GM19099 (cell line): ENCODE measurements around the gene CAPN14.

Source experiments
- POLR2A ChIP-seq: IDR thresholded peaks from 3 replicates; pipeline ENCODE4 v1.6.1; 2011; ENCODE audit warnings: low read depth; ENCODE audit not compliant: insufficient read length; ENCODE audit errors: extremely low read depth

CAPN14 gene

DNA sequence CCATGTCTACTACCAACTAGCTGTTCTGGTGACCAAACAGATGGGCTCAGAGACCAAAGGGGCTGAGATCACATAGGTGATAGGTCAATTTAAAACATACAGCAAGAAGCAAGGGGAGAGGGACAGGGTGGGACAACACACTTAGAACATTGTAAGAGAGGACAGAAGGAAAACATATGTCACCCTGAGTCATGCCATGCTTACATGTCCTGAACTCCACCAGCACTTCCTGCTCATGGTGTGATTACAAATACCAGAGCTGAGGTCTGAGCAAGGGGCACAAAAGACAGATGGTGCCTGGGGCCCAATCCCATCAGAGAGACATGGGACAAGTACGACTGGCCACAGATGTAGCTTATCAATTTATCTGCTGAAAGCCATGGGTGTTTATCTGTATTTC, 50.4 kb downstream of the CAPN14 start:
- no peak for TF ChIP-seq POLR2A

DNA sequence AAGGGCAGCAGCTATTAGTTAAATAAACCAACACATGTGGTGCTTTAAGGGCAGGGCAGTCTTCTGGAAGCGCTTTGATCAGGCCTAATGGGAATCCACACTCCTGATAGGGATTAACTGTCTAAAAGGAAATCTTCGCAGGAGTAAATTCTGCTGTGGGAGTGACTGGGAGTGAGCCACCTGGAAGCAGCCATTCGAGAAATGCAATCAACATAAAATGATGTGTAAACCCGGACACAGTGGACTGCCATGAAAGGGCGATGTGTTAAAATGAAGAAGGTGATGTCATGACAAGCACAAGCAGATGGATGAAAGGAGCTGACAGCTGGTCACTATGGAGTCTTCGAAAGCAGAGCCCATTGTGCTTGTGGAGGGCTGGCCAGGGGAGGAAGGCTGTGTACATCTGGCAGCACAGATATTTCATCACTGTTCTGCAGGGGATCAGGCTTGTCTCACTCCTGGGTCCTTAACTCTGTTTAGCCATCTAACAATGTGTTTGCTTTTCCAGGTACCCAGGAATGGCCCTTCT, 54.2 kb downstream of the CAPN14 start:
- TF ChIP-seq POLR2A: no peak

DNA sequence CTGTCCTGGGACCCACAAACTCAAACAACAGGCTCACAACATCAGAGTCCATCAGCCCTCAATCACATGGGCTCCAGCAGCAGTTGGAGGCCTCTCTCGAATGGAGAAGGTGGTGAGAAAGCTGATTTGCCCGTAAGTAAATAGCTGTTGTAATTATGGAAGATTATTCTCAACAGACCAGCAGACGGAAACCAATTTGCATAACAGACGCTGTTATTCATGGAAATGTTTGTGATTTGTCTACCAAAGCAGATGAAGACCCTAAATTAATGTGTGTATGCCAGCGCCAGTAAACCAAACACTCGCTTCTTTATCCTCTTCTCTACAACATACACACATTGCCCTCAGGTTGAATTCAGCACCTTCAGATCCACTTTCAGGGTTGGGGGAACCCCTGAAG, 55.7 kb downstream of the CAPN14 start:
- no peak for TF ChIP-seq POLR2A

DNA sequence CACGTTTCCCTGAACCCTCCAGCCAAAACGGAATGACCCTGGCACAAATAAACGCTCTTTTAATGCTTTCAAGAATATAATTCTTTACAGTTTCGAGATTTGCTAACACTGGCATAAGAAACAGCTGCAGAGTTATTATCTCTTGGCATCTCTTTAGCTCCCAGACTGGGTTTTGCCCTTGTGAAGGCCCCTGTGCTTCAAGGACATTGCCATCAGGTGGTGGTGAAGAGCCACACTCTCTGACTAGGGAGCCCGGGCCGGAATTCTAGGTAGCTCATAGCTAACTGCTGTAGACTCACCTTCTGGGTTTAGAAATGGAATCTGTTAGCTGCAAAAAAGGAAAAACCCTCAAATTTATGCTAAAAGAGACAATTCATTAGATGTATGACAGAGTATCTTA, 65.8 kb downstream of the CAPN14 start:
- no peak for TF ChIP-seq POLR2A

DNA sequence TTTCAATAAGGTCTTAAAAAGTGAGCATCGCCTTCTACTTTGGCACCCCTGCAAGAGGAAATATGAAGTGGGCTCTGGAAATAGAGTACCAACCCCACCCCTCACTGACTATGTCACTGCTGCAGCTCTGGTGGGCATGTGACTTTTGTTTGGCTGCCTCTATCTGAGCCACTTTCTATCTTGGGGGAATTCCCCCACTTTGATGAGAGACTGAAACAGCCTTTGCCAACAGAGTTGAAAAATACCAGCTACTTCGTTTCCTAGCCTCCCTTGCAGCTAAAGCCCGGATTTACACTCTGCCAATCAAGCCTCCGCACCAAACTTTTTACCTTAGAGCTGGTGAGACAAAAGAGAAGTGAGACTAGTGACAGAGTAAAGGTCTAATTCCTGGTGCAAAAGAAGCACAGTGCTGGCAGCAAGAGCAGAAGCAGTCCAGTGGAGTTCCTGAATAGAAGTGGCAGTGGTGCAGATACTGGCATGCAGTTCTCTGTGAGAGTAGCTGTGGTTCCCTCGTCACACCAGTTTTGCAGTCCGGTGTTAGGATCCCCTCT, 67.1 kb downstream of the CAPN14 start:
- no peak for TF ChIP-seq POLR2A

DNA sequence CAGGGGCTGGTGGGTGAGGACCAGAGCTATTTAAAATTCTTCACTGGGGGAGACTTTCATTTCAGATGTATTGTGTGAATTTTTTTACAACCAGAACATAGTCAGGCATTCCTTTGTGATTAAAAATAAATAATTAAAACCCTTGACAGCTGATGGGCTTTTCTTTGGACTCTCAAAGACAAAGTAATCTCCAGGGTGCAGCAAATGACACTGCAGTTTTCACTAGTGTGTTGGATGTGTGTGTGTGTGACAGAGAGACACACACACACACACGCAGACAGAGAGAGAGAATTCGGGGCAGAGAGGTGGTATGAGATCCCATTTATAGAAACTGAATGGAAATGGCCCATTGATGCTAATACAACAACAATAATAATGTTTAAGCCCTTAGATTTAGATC, 68.8 kb downstream of the CAPN14 start:
- no peak for TF ChIP-seq POLR2A

DNA sequence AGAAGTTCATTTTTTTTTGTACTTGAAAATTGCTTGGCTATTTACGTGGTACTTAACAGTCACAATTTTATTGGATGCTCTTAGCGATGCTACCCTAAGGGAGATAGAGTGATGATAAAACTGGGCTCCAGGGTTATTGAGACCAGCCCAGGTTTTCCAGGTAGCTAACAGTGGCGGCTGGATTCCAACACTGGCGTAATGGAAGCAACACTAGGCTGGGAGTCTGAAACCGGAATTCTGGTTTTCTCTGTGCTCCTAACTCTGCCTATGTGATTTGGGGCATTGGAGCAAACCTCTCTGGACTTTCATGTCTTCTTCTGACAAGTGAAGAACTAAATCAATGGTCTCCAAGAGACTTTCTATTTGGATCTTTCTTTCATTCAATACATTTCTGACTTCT, 69.7 kb downstream of the CAPN14 start:
- no peak for TF ChIP-seq POLR2A

DNA sequence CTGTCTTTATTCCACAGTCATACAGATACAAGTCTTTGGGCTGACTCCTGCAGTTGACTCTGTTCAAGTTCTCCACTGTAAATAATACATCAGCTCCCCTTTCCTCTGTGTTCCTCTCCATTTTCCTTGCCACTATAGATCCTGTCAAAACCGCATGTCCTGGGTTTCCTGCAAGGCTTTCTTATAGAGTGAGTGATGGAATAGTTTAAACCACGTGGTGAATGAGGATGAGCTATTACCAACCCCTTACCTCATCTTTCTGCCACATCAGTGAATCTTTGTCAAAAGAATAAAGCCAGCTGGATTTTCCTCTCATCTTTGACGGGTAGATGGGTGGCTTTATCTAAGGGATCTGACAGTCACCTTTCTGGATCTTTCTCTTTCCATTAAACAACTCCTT, 75.2 kb downstream of the CAPN14 start:
- TF ChIP-seq POLR2A: no peak

DNA sequence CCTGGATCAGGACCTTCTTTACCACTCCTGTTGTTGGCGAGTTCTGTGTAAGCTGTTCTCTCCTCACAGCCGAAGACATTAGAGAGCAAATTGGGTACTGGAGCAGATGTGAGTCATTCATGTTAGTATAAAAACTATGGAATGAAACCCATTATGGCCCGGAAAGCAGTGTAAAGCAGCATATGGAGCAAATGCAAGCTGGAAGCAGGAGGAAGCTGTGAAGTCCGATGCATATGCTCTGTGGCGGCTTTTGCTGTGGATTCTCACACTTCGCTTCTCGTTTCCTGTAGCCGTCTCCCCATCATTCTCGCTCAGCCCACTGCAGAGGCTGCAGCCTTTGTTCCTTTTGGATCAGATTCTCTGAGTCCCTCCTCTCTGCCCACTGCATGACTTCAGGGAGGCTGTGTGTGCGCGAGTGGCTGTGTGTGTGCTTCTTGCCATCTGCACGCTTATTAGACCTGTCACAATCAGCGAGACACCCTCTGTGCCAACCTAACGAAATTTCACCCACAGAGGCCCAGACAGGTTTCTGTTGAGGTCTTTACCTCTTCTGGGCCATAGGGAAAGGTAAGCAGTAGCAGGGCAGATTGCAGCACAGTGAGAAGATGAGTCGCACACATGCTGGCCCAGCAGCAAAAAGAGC, 75.8 kb downstream of the CAPN14 start:
- TF ChIP-seq POLR2A: no peak

DNA sequence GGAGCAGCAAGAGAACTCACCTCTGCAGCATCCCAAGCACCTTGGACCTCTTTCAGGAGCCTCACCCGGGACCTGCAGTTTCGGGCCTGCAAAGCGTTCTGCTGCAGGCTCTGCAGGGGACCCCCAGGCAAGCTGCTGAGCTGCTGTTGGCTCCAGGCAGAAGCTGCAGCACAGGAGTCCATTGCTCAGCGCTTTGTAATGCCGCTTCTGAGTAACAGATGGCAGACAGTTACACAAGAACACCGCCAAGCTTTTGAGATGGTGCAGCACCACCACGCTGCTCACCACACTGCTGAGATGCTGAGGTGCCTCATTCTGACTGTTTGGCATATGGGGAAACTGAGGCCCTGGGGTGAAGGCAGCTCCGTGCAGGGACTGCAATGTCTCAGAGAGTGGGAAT, 77.2 kb downstream of the CAPN14 start:
- TF ChIP-seq POLR2A: no peak

DNA sequence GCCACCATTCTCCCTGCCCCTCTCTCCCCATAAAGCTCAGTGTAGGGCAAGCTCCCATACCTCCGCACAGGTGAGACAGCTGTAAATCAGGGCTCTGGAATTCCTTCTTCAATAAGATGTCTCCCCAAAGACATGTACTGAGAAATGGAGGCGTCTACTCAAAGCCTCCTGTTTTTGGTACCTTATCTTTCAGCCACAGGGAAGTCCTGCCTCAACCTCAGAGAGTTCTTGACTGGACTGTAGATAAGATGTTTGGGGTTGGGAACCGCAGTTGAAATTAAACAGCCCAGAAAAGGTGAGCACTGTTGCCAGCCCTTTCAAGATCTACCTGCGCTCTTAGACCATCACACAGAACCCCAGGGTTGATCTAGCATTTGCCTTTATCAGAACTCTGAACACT, 77.6 kb downstream of the CAPN14 start:
- TF ChIP-seq POLR2A: no peak

DNA sequence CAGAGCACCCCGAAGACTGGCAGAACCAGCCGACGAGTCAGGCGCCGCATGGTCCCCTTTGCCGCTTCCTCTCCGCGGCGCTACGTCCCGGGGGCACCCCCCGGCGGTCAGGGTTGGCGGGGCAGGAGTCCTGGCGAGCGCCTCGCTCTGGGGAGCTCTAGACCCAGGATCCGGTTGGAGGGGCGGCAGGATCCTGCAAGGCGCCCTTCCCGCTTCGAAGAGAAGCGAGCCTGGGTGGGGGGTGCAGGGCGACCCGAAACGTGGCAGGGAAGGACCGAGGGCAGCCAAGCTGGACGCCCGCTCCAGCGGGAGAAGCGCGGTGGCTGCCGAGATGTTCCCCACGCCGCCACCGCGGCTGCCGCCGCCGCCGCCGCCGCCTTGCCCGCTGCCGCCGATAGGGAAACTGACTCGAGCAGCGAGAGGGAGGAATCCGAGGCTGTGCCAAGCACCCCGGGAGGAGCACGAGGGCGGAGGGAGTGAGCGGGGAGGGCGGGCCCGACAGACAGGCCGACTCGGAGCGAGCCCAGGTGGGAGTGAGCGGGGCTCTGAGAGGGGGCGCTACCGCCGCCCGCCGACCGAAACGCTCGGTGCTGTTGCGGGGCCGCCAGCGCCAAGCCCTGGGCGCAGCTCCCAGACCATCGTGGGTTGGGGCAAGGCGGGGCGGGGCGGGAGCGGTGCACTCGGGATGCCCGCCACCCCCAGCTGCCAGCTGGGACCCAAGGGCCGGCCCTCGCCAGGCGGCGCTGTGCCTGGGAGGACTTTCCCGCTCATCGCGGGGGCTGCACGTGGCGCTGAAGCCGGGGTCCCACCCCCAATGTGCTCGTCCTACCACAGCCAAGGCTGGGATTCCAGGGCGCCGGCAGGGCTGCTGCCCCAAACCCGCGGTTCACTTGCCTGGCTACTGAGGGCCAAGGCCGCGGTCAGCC, 79.0 kb downstream of the CAPN14 start, which contains the start of gene GALNT14:
TSS of gene GALNT14 (minus strand) at position 404 of the 926 bp plus-strand sequence. CDS start at position 50, 354 bp downstream.
- no peak for TF ChIP-seq POLR2A

DNA sequence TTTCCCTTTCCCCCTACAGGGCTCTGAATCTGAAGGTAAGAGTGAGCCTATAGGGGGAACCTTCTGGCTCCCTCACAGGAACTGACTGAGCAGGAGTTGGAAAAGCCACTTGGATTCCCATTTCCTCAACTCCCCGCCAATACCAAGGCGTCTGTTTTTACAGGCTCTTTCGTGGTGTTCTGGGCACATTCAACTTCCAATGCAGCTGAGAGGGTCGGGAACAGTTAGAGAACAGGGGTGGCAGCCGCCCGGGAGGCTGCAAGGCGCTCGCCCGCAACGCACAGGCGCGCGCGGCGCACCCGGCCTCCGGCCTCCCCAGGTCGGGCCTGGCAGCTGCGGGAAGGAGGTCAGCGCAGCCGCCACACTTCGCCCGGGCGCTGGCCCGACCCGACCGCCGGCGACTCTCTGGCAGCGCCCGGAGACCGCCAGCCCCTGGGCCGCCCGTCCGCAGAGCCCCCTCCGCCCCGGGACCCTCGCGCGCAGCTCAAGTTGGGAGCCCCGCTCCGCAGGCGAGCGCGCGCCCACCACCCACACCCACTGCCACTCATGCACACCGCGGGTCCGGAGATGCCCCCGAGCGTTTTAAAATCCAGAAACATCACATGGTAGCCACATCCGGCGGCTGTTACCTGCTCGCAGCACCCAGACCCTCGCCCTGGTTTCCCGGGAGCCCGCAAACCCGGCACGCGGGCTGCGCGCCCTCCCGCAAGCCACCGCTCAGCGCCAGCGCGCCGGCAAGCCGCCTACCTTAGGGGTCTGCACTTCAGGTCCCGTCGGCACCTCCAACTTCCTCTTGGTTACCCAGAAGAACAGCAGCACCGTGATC, 79.9 kb downstream of the CAPN14 start:
- TF ChIP-seq POLR2A: no peak

DNA sequence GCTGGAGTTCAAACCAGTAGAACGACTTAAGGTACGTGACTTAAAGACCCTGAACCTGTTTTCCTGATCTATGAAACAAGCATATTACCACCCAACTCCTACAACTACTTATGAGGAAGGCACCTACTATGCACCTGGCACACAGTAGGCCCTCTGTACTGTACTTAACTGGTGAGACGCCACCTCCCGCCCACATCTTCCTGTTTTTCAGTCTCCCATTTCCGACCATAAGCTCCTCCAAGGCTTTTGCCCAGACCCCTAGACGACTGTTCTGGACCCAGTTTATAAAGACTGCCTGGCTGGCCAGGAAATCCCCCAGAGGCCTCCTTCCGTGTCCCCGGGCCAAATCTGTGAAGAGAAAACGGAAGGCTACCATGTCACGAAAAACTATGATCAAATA, 80.6 kb downstream of the CAPN14 start:
- TF ChIP-seq POLR2A: no peak

DNA sequence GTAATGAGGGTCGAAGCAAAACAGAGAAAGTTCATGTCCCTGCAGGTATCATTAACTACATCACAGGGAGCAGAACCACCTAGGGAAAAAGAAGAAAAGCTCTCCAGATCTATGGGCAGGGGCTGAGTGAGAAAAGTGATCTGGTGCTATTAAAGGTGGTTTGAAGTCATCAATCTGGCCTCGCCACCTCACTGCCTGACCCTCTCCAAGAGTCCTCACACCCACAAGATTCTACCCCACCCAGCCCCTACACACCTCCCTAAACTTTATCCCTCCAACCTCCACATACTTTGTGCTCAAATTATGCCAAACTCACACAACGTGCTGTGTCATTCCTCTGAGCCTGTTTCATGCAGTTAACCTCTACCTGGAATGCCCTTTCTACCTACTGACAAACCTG, 81.3 kb downstream of the CAPN14 start:
- no peak for TF ChIP-seq POLR2A
